Measurements from ENCODE around the gene LIF. TPM values are rescaled to one million over a fixed set of nuclear protein-coding genes. Genes with fewer than 3 reads are reported as not detected.

LIF gene
- total RNA-seq, 1 donor from 2014 or later = 0.23 TPM

- Mint-ChIP-seq H3K4me1 (ENCODE audit: unreplicated experiment) (peaks cover 8% of the 10 kb centered on the region), H3K36me3 (ENCODE audit: low read depth, unreplicated experiment) (no peaks in the 10 kb centered on the region)
Observed at GRCh38 chr22:30212363-30212995, 34.1 kb downstream of the LIF start.

GRCh38 chr22:30211124-30211820 lies 35.3 kb downstream of the LIF start:
- Mint-ChIP-seq H3K36me3 (ENCODE audit: low read depth, unreplicated experiment) (no peaks in the 10 kb centered on the region), H3K4me1 (ENCODE audit: unreplicated experiment) (peaks cover 8% of the 10 kb centered on the region), H3K4me3 (ENCODE audit: unreplicated experiment) (no peak overlapping the region), H3K9me3 (ENCODE audit: unreplicated experiment) (no peaks in the 10 kb centered on the region), H3K27me3 (ENCODE audit: unreplicated experiment) (peaks cover 5% of the 10 kb centered on the region), H3K27ac (ENCODE audit: unreplicated experiment) (no peak overlapping the region)
- DNase-seq (ENCODE audit: low spot score) = no peak
- TF ChIP-seq CTCF (IDR thresholded peaks at IDR 0.05; ENCODE audit: unreplicated experiment) = no peak

More at GRCh38 chr22:30212363-30212995, 34.1 kb downstream of the LIF start:
- Mint-ChIP-seq H3K27ac (ENCODE audit: unreplicated experiment) (no peak overlapping the region), H3K9me3 (ENCODE audit: unreplicated experiment) (no peaks in the 10 kb centered on the region), H3K27me3 (ENCODE audit: unreplicated experiment) (peaks cover 5% of the 10 kb centered on the region), H3K4me3 (ENCODE audit: unreplicated experiment) (no peak overlapping the region)
- no peak for DNase-seq (ENCODE audit: low spot score)
- no peak for TF ChIP-seq CTCF (IDR thresholded peaks at IDR 0.05; ENCODE audit: unreplicated experiment)

- DNase-seq (ENCODE audit: low spot score) = no peak
- no peaks in the 10 kb centered on the region for H3K36me3 Mint-ChIP-seq (ENCODE audit: low read depth, unreplicated experiment)
- peaks cover 5% of the 10 kb centered on the region for H3K27me3 Mint-ChIP-seq (ENCODE audit: unreplicated experiment)
- peaks cover 8% of the 10 kb centered on the region for H3K4me1 Mint-ChIP-seq (ENCODE audit: unreplicated experiment)
- no peak overlapping the region for H3K4me3 Mint-ChIP-seq (ENCODE audit: unreplicated experiment)
- H3K9me3 Mint-ChIP-seq (ENCODE audit: unreplicated experiment) = no peaks in the 10 kb centered on the region
- no peak overlapping the region for H3K27ac Mint-ChIP-seq (ENCODE audit: unreplicated experiment)
- TF ChIP-seq CTCF (IDR thresholded peaks at IDR 0.05; ENCODE audit: unreplicated experiment) = no peak
Observed at GRCh38 chr22:30210235-30210909, 36.2 kb downstream of the LIF start.

DNA sequence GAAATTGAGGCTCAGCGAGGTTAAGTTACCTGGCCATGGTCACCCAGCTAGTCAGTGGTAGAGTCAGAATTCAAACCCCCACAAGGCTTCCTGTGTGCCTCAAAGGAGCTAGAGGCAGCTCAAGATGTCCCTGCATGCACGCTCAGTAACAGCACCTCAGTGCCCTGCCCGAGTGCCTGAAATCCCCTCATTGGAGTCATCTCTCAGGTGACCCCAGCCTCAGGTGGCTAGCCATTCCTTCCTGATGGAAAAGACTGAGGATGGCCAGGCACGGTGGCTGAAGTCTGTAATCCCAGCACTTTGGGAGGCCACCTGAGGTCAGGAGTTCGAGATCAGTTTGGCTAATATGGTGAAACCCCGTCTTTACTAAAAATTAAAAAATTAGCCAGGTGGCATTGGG lies 36.9 kb downstream of the LIF start:
- TF ChIP-seq CTCF (IDR thresholded peaks at IDR 0.05; ENCODE audit: unreplicated experiment) = no peak
- Mint-ChIP-seq H3K9me3 (ENCODE audit: unreplicated experiment) (no peaks in the 10 kb centered on the region), H3K27ac (ENCODE audit: unreplicated experiment) (no peak overlapping the region), H3K4me1 (ENCODE audit: unreplicated experiment) (peaks cover 8% of the 10 kb centered on the region), H3K36me3 (ENCODE audit: low read depth, unreplicated experiment) (no peaks in the 10 kb centered on the region), H3K4me3 (ENCODE audit: unreplicated experiment) (no peak overlapping the region), H3K27me3 (ENCODE audit: unreplicated experiment) (peaks cover 3% of the 10 kb centered on the region)
- DNase-seq (ENCODE audit: low spot score) = no peak
